Activated T-cell treated with anti-CD3 and anti-CD28 coated beads, Interleukin-2, amount 50 U/mL, for 24 hours (primary cell): ENCODE results near the gene ZNF138.

ENCODE experiments used
- DNase-seq: peaks from one replicate; pipeline ENCODE4 v3.0.0-alpha.2; 2020
- H3K27ac Mint-ChIP-seq: 2 replicates; pipeline ENCODE4 v1.8.0; 2020; ENCODE audit warnings: mild to moderate bottlenecking, mixed read lengths
- H3K27me3 Mint-ChIP-seq: 2 replicates; pipeline ENCODE4 v1.8.0; 2020; ENCODE audit warnings: mixed read lengths
- H3K36me3 Mint-ChIP-seq: 2 replicates; pipeline ENCODE4 v1.8.0; 2020; ENCODE audit warnings: low read depth, mixed read lengths
- H3K4me1 Mint-ChIP-seq: 2 replicates; pipeline ENCODE4 v1.8.0; 2020; ENCODE audit warnings: low read depth, mixed read lengths
- H3K4me3 Mint-ChIP-seq: 2 replicates; pipeline ENCODE4 v1.8.0; 2020; ENCODE audit warnings: mild to moderate bottlenecking, moderate library complexity, mixed read lengths
- H3K9me3 Mint-ChIP-seq: 2 replicates; pipeline ENCODE4 v1.8.0; 2020; ENCODE audit warnings: mixed read lengths

The ZNF138 gene

GRCh38 chr7:64875658-64876406, 81.6 kb downstream of the ZNF138 start:
- Mint-ChIP-seq H3K36me3 (no peaks in the 10 kb centered on the region), H3K4me3 (no peak overlapping the region), H3K27me3 (peaks cover 46% of the 10 kb centered on the region), H3K4me1 (peaks cover 10% of the 10 kb centered on the region), H3K27ac (no peak overlapping the region), H3K9me3 (peaks cover 3% of the 10 kb centered on the region)
- no peak for DNase-seq

GRCh38 chr7:64876792-64877713, 82.8 kb downstream of the ZNF138 start:
- no peaks in the 10 kb centered on the region for H3K36me3 Mint-ChIP-seq
- peak overlapping the region; percentile 54 for H3K4me3 Mint-ChIP-seq
- peaks cover 10% of the 10 kb centered on the region for H3K4me1 Mint-ChIP-seq
- peak; percentile 79 for DNase-seq
- H3K9me3 Mint-ChIP-seq = peaks cover 3% of the 10 kb centered on the region
- H3K27me3 Mint-ChIP-seq = peaks cover 58% of the 10 kb centered on the region
- peak overlapping the region; percentile 33 for H3K27ac Mint-ChIP-seq

GRCh38 chr7:64877714-64878610, 83.7 kb downstream of the ZNF138 start:
- Mint-ChIP-seq H3K4me1 (peaks cover 16% of the 10 kb centered on the region), H3K27me3 (peaks cover 67% of the 10 kb centered on the region), H3K36me3 (no peaks in the 10 kb centered on the region), H3K9me3 (peaks cover 3% of the 10 kb centered on the region), H3K4me3 (peak overlapping the region; percentile 54), H3K27ac (peak overlapping the region; percentile 33)
- DNase-seq = no peak

GRCh38 chr7:64878684-64879083, 84.5 kb downstream of the ZNF138 start:
- peaks cover 74% of the 10 kb centered on the region for H3K27me3 Mint-ChIP-seq
- no peaks in the 10 kb centered on the region for H3K36me3 Mint-ChIP-seq
- no peak overlapping the region for H3K27ac Mint-ChIP-seq

GRCh38 chr7:64879086-64879730, 85.0 kb downstream of the ZNF138 start:
- Mint-ChIP-seq H3K36me3 (no peaks in the 10 kb centered on the region), H3K27me3 (peaks cover 76% of the 10 kb centered on the region), H3K4me1 (peaks cover 16% of the 10 kb centered on the region), H3K9me3 (peaks cover 3% of the 10 kb centered on the region), H3K4me3 (no peak overlapping the region), H3K27ac (no peak overlapping the region)
- no peak for DNase-seq

More at GRCh38 chr7:64878684-64879083, 84.5 kb downstream of the ZNF138 start:
- DNase-seq = no peak
- Mint-ChIP-seq H3K4me3 (no peak overlapping the region), H3K9me3 (peaks cover 3% of the 10 kb centered on the region), H3K4me1 (peaks cover 16% of the 10 kb centered on the region)

- Mint-ChIP-seq H3K4me1 (peaks cover 16% of the 10 kb centered on the region), H3K9me3 (peaks cover 3% of the 10 kb centered on the region), H3K27me3 (peaks cover 82% of the 10 kb centered on the region), H3K4me3 (no peak overlapping the region), H3K27ac (no peak overlapping the region), H3K36me3 (no peaks in the 10 kb centered on the region)
- no peak for DNase-seq
Measured at GRCh38 chr7:64879800-64880199, 85.6 kb downstream of the ZNF138 start.

- H3K9me3 Mint-ChIP-seq = peaks cover 3% of the 10 kb centered on the region
- DNase-seq = no peak
- H3K27me3 Mint-ChIP-seq = peaks cover 85% of the 10 kb centered on the region
- H3K36me3 Mint-ChIP-seq = no peaks in the 10 kb centered on the region
- no peak overlapping the region for H3K4me3 Mint-ChIP-seq
- H3K27ac Mint-ChIP-seq = no peak overlapping the region
- peaks cover 16% of the 10 kb centered on the region for H3K4me1 Mint-ChIP-seq
Measured at GRCh38 chr7:64880322-64881297, 86.4 kb downstream of the ZNF138 start.

- H3K36me3 Mint-ChIP-seq = no peaks in the 10 kb centered on the region
- peaks cover 20% of the 10 kb centered on the region for H3K4me1 Mint-ChIP-seq
- no peak overlapping the region for H3K4me3 Mint-ChIP-seq
- peaks cover 3% of the 10 kb centered on the region for H3K9me3 Mint-ChIP-seq
- H3K27ac Mint-ChIP-seq = no peak overlapping the region
- H3K27me3 Mint-ChIP-seq = peaks cover 86% of the 10 kb centered on the region
- DNase-seq = no peak
Measured at GRCh38 chr7:64881461-64882287, 87.4 kb downstream of the ZNF138 start.

GRCh38 chr7:64882341-64883112, 88.3 kb downstream of the ZNF138 start:
- Mint-ChIP-seq H3K9me3 (peaks cover 3% of the 10 kb centered on the region), H3K4me1 (peaks cover 19% of the 10 kb centered on the region), H3K27ac (no peak overlapping the region), H3K27me3 (peaks cover 88% of the 10 kb centered on the region), H3K36me3 (no peaks in the 10 kb centered on the region), H3K4me3 (peak overlapping the region; percentile 54)
- peak; percentile 50 for DNase-seq
